ENCODE results near the gene PCDHGA6.

- no peak for TF ChIP-seq EZH2 (IDR thresholded peaks at IDR 0.05)
- TF ChIP-seq POLR2AphosphoS5 (IDR thresholded peaks at IDR 0.05; ENCODE audit: borderline replicate concordance, low read depth, low read length), result no peak
Observed at GRCh38 chr5:141363952-141364660, 9.6 kb upstream of the PCDHGA6 start, which contains the start of gene PCDHGA5.
